Cardiac muscle cell (in vitro differentiated cells and primary cell): ENCODE results near the gene TRAF1. TPM values are rescaled to one million over a fixed set of nuclear protein-coding genes. Genes with fewer than 3 reads are reported as not detected.

Source experiments
- DNase-seq, 2 donors: peaks; one replicate each; pipeline versions ENCODE4 v3.0.0 to v3.0.0-alpha.2; 2010 to 2017; ENCODE audit warnings: low read depth in 1 of 2, low spot score in 1 of 2
- H3K27ac ChIP-seq: fragments of 200-600 bp; sonication (generic); 2 replicates; pipeline ENCODE4 v1.5.1; 2016
- H3K27me3 ChIP-seq: fragments of 200-600 bp; sonication (generic); 2 replicates; pipeline ENCODE4 v1.6.0; 2016; ENCODE audit warnings: control low read depth
- H3K36me3 ChIP-seq: fragments of 200-600 bp; sonication (generic); 2 replicates; pipeline ENCODE4 v1.5.1; 2016; ENCODE audit warnings: control low read depth
- H3K4me1 ChIP-seq: fragments of 200-600 bp; sonication (generic); 2 replicates; pipeline ENCODE4 v1.8.1; 2017; ENCODE audit warnings: low read depth, mild to moderate bottlenecking, mixed run types
- H3K4me3 ChIP-seq: fragments of 200-600 bp; sonication (generic); 2 replicates; pipeline ENCODE4 v1.5.1; 2016; ENCODE audit warnings: mild to moderate bottlenecking
- H3K9me3 ChIP-seq: fragments of 200-600 bp; sonication (generic); 2 replicates; pipeline ENCODE4 v1.5.1; 2017; ENCODE audit warnings: low read depth, mild to moderate bottlenecking, control low read depth
- CTCF ChIP-seq: IDR thresholded peaks from 2 replicates; pipeline ENCODE4 v1.5.1; 2012; ENCODE audit warnings: low read depth, mild to moderate bottlenecking, low read length
- polyA plus RNA-seq: library from polyadenylated mRNA; unstranded; fragments of >200 nt; fragmentation: Nextera tagmentation; extraction: Ambion mirVana; gene quantifications from 2 replicates; pipeline ENCODE4 v1.2.1, GENCODE V29; 2016
- total RNA-seq: library from RNA; depleted of rRNA; stranded (reverse); fragments of >200 nt; gene quantifications from 2 replicates; pipeline ENCODE4 v1.2.3, GENCODE V29; 2016

TRAF1 gene
- total and polyA plus RNA-seq, 2 experiments from 2014 or later: 3.5 to 7.5 TPM

- Histone ChIP-seq H3K4me3 (no peak overlapping the region), H3K27ac (no peak overlapping the region), H3K36me3 (no peaks in the 10 kb centered on the region), H3K9me3 (no peaks in the 10 kb centered on the region), H3K4me1 (no peaks in the 10 kb centered on the region), H3K27me3 (no peaks in the 10 kb centered on the region)
- DNase-seq: no peak
- TF ChIP-seq CTCF: no peak
Measured at GRCh38 chr9:120866651-120867050, 59.9 kb downstream of the TRAF1 start.

GRCh38 chr9:120865809-120866208, 60.8 kb downstream of the TRAF1 start:
- Histone ChIP-seq H3K36me3 (no peaks in the 10 kb centered on the region), H3K9me3 (no peaks in the 10 kb centered on the region), H3K27ac (no peak overlapping the region), H3K4me3 (no peak overlapping the region), H3K27me3 (no peaks in the 10 kb centered on the region), H3K4me1 (no peaks in the 10 kb centered on the region)
- no peak for TF ChIP-seq CTCF
- no peak for DNase-seq

- no peak for TF ChIP-seq CTCF
- H3K9me3 ChIP-seq: no peaks in the 10 kb centered on the region
- H3K36me3 ChIP-seq: peaks cover 2% of the 10 kb centered on the region
- H3K27me3 ChIP-seq: no peaks in the 10 kb centered on the region
- no peak overlapping the region for H3K27ac ChIP-seq
- H3K4me3 ChIP-seq: no peak overlapping the region
- H3K4me1 ChIP-seq: no peaks in the 10 kb centered on the region
- DNase-seq: no peak
Measured at GRCh38 chr9:120865176-120865575, 61.4 kb downstream of the TRAF1 start.

- peaks cover 2% of the 10 kb centered on the region for H3K36me3 ChIP-seq
Measured at GRCh38 chr9:120864719-120865118, 61.9 kb downstream of the TRAF1 start.

GRCh38 chr9:120863833-120864232, 62.8 kb downstream of the TRAF1 start:
- peaks cover 2% of the 10 kb centered on the region for H3K36me3 ChIP-seq
- H3K4me3 ChIP-seq: no peak overlapping the region
- no peak for DNase-seq
- TF ChIP-seq CTCF: no peak
- H3K4me1 ChIP-seq: no peaks in the 10 kb centered on the region
- no peak overlapping the region for H3K27ac ChIP-seq
- no peaks in the 10 kb centered on the region for H3K9me3 ChIP-seq
- H3K27me3 ChIP-seq: no peaks in the 10 kb centered on the region

More at GRCh38 chr9:120864719-120865118, 61.9 kb downstream of the TRAF1 start:
- Histone ChIP-seq H3K4me1 (no peaks in the 10 kb centered on the region), H3K4me3 (no peak overlapping the region), H3K27ac (no peak overlapping the region), H3K9me3 (no peaks in the 10 kb centered on the region), H3K27me3 (no peaks in the 10 kb centered on the region)
- no peak for DNase-seq
- no peak for TF ChIP-seq CTCF

GRCh38 chr9:120862452-120862851, 64.1 kb downstream of the TRAF1 start:
- Histone ChIP-seq H3K36me3 (peaks cover 2% of the 10 kb centered on the region), H3K27ac (no peak overlapping the region), H3K4me1 (no peaks in the 10 kb centered on the region), H3K9me3 (no peaks in the 10 kb centered on the region), H3K4me3 (no peak overlapping the region), H3K27me3 (no peaks in the 10 kb centered on the region)
- no peak for DNase-seq
- no peak for TF ChIP-seq CTCF
